ENCODE data around the gene CHD2.

- no peak for TF ChIP-seq EZH2 (IDR thresholded peaks at IDR 0.05; ENCODE audit: borderline replicate concordance, low read depth, low read length, severe bottlenecking)
- peak; percentile 86 for TF ChIP-seq POLR2A (IDR thresholded peaks at IDR 0.05; ENCODE audit: low read depth, low read length)
- peak; percentile 68 for TF ChIP-seq POLR2AphosphoS5 (IDR thresholded peaks at IDR 0.05; ENCODE audit: insufficient read depth, low read depth, low read length)
- TF ChIP-seq, protein P1, sequence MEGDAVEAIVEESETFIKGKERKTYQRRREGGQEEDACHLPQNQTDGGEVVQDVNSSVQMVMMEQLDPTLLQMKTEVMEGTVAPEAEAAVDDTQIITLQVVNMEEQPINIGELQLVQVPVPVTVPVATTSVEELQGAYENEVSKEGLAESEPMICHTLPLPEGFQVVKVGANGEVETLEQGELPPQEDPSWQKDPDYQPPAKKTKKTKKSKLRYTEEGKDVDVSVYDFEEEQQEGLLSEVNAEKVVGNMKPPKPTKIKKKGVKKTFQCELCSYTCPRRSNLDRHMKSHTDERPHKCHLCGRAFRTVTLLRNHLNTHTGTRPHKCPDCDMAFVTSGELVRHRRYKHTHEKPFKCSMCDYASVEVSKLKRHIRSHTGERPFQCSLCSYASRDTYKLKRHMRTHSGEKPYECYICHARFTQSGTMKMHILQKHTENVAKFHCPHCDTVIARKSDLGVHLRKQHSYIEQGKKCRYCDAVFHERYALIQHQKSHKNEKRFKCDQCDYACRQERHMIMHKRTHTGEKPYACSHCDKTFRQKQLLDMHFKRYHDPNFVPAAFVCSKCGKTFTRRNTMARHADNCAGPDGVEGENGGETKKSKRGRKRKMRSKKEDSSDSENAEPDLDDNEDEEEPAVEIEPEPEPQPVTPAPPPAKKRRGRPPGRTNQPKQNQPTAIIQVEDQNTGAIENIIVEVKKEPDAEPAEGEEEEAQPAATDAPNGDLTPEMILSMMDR (IDR thresholded peaks at IDR 0.05; ENCODE audit: extremely low read depth in 1 of 2, insufficient read depth in 1 of 2, low read depth in 1 of 2, low read length in 2 of 2), result no peak
- no peak for TF ChIP-seq MYC (IDR thresholded peaks at IDR 0.05; ENCODE audit: low read depth, low read length)
- no peak for TF ChIP-seq JUN (IDR thresholded peaks at IDR 0.05; ENCODE audit: borderline replicate concordance, insufficient read depth, insufficient read length, low read depth)
- TF ChIP-seq, protein P2, sequence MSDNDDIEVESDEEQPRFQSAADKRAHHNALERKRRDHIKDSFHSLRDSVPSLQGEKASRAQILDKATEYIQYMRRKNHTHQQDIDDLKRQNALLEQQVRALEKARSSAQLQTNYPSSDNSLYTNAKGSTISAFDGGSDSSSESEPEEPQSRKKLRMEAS (IDR thresholded peaks at IDR 0.05; ENCODE audit: insufficient read depth, insufficient read length), result peak; percentile 20
- no peak for TF ChIP-seq GATA2 (IDR thresholded peaks at IDR 0.05; ENCODE audit: insufficient read depth, insufficient read length, low read depth, low read length)
Measured at GRCh38 chr15:92882697-92883162, 17.4 kb upstream of the CHD2 start.
